ENCODE data around the gene BCAS3.

- TF ChIP-seq, protein P1, sequence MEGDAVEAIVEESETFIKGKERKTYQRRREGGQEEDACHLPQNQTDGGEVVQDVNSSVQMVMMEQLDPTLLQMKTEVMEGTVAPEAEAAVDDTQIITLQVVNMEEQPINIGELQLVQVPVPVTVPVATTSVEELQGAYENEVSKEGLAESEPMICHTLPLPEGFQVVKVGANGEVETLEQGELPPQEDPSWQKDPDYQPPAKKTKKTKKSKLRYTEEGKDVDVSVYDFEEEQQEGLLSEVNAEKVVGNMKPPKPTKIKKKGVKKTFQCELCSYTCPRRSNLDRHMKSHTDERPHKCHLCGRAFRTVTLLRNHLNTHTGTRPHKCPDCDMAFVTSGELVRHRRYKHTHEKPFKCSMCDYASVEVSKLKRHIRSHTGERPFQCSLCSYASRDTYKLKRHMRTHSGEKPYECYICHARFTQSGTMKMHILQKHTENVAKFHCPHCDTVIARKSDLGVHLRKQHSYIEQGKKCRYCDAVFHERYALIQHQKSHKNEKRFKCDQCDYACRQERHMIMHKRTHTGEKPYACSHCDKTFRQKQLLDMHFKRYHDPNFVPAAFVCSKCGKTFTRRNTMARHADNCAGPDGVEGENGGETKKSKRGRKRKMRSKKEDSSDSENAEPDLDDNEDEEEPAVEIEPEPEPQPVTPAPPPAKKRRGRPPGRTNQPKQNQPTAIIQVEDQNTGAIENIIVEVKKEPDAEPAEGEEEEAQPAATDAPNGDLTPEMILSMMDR (IDR thresholded peaks at IDR 0.05): no peak
- no peak for TF ChIP-seq POLR2A (IDR thresholded peaks at IDR 0.05)
Observed at GRCh38 chr17:61275395-61275794, 597.7 kb downstream of the BCAS3 start.
